Measurements from ENCODE around the gene MESP2. TPM values are rescaled to one million over a fixed set of nuclear protein-coding genes. Genes with fewer than 3 reads are reported as not detected.

Gene MESP2
- total RNA-seq, 1 experiment from 2014 or later, result 0.28 TPM

DNA sequence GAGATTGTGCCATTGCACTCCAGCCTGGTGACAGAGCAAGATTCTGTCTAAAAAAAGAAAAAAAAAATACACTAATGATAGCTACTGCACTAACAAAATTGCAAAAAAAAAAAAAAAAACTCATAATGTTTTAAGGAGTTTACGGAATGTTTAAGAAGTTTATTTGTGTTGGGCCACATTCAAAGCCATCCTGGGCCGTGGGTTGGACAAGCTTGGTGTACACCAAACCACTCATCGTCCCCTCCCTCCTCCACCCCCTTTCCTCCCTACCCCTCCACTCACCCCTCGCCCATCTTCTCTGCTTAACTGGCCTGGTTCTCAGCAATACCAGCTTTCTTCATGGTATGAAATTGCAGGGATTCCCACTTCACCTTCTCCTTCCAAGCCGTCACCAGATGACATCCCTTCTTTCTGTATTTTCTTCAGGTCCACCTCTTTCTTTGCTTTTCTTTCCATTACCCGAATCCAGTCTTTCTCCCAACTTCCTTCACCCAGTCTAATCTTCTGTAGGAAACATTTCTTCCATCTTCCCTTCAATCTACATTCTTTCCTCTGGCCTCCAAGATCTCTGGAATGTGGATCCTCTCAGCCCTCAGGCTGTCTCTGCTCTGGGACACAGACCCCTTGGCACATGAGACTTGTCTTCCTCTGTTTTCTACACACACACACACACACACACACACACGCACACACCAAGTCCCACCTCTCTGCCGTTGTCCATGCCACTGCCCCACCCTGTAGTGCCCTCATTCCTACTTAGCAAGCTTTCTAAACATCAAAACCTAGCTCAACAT is 21.6 kb upstream of the MESP2 start:
- H3K9me3 ChIP-seq (ENCODE audit: control insufficient read depth, low read depth, low read length), result no peaks in the 10 kb centered on the region
- Mint-ChIP-seq H3K36me3 (ENCODE audit: insufficient read depth in 1 of 3, low read depth in 3 of 3) (peaks cover 0 to under 1% (median 0%) of the 10 kb centered on the region in 3 experiments; a peak in 1 of 7 replicates), H3K4me1 (peaks cover 2 to 4% of the 10 kb centered on the region in 2 experiments; a peak in 3 of 4 replicates), H3K27ac (no peak overlapping the region), H3K9me3 (no peaks in the 10 kb centered on the region; a peak in 1 of 5 replicates), H3K4me3 (no peak overlapping the region), H3K27me3 (ENCODE audit: low read depth) (peaks cover 55% of the 10 kb centered on the region)
- no peak overlapping the region for H4K91ac ChIP-seq (ENCODE audit: insufficient read length, low read depth, low read length)
- no peak overlapping the region for H2AFZ ChIP-seq (ENCODE audit: low read length)
- no peak overlapping the region for H3K9ac ChIP-seq (ENCODE audit: extremely low read depth, insufficient read length, low read length)
- H3K23me2 ChIP-seq (ENCODE audit: insufficient read length, low read depth, low read length, poor library complexity, severe bottlenecking), result no peaks in the 10 kb centered on the region
- H2BK12ac ChIP-seq (ENCODE audit: insufficient read length, low read depth, low read length), result no peak overlapping the region
- H4K20me1 ChIP-seq (ENCODE audit: control insufficient read depth, insufficient read depth, insufficient read length), result no peaks in the 10 kb centered on the region
- no peak overlapping the region for H2BK20ac ChIP-seq (ENCODE audit: low read depth, low read length, poor library complexity, severe bottlenecking)
- H3K27me3 ChIP-seq (ENCODE audit: insufficient read depth, low read length), result peaks cover 16% of the 10 kb centered on the region; the same call in 1 of the 2 replicates
- no peak for DNase-seq
- no peak overlapping the region for H3K18ac ChIP-seq (ENCODE audit: insufficient read length, low read depth, low read length)
- H3K4me2 ChIP-seq (ENCODE audit: insufficient read depth, insufficient read length, low read length), result no peak overlapping the region
- no peak overlapping the region for H3K23ac ChIP-seq (ENCODE audit: insufficient read length, low read depth, low read length)
- no peak overlapping the region for H2BK120ac ChIP-seq (ENCODE audit: low read depth, low read length, poor library complexity, severe bottlenecking)
- H2AK5ac ChIP-seq (ENCODE audit: insufficient read length, low read length), result no peak overlapping the region
- no peak overlapping the region for H2BK15ac ChIP-seq (ENCODE audit: low read depth, low read length)
- no peak overlapping the region for H2BK5ac ChIP-seq (ENCODE audit: insufficient read length, low read length)
- no peak overlapping the region for H3K27ac ChIP-seq (ENCODE audit: insufficient read length, low read depth, low read length)
- H4K8ac ChIP-seq (replicated peaks; ENCODE audit: insufficient read length, low read depth, low read length), result no peak overlapping the region
- H3K4ac ChIP-seq (ENCODE audit: low read depth, low read length), result no peak overlapping the region
- TF ChIP-seq, protein P1, sequence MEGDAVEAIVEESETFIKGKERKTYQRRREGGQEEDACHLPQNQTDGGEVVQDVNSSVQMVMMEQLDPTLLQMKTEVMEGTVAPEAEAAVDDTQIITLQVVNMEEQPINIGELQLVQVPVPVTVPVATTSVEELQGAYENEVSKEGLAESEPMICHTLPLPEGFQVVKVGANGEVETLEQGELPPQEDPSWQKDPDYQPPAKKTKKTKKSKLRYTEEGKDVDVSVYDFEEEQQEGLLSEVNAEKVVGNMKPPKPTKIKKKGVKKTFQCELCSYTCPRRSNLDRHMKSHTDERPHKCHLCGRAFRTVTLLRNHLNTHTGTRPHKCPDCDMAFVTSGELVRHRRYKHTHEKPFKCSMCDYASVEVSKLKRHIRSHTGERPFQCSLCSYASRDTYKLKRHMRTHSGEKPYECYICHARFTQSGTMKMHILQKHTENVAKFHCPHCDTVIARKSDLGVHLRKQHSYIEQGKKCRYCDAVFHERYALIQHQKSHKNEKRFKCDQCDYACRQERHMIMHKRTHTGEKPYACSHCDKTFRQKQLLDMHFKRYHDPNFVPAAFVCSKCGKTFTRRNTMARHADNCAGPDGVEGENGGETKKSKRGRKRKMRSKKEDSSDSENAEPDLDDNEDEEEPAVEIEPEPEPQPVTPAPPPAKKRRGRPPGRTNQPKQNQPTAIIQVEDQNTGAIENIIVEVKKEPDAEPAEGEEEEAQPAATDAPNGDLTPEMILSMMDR (conservative IDR thresholded peaks at IDR 0.05), result no peak
- no CpG with 5 or more reads among the region's 8 CpGs for WGBS (ENCODE audit: extremely low coverage, insufficient read length, low lambda C conversion rate)
- H3K56ac ChIP-seq (ENCODE audit: insufficient read length, low read depth, low read length), result no peak overlapping the region
- no peak overlapping the region for H4K5ac ChIP-seq (ENCODE audit: insufficient read length, low read depth, low read length)
- no peaks in the 10 kb centered on the region for H3K79me2 ChIP-seq (ENCODE audit: insufficient read depth, low read length)
- H3K79me1 ChIP-seq (ENCODE audit: insufficient read depth, low read depth, low read length, poor library complexity, severe bottlenecking), result no peaks in the 10 kb centered on the region
- H3K14ac ChIP-seq (ENCODE audit: insufficient read depth, low read length), result no peak overlapping the region
- no peak overlapping the region for H3T11ph ChIP-seq (ENCODE audit: low read length)
- H3K4me1 ChIP-seq (ENCODE audit: insufficient read depth, low read length), result no peaks in the 10 kb centered on the region
